GM21786 (cell line): ENCODE measurements around the gene GOLGA6L25.
"Not testable (repeated sequence)": the region's sequence is repeated elsewhere in the genome, so short reads cannot be mapped to it uniquely, and the experiment has no call there.

ENCODE experiments used
- ATAC-seq: cut with Tn5 transposase; IDR thresholded peaks from one replicate; pipeline ENCODE4 v1.9.1; 2021; ENCODE audit not compliant: unreplicated experiment

GOLGA6L25 gene, protein sequence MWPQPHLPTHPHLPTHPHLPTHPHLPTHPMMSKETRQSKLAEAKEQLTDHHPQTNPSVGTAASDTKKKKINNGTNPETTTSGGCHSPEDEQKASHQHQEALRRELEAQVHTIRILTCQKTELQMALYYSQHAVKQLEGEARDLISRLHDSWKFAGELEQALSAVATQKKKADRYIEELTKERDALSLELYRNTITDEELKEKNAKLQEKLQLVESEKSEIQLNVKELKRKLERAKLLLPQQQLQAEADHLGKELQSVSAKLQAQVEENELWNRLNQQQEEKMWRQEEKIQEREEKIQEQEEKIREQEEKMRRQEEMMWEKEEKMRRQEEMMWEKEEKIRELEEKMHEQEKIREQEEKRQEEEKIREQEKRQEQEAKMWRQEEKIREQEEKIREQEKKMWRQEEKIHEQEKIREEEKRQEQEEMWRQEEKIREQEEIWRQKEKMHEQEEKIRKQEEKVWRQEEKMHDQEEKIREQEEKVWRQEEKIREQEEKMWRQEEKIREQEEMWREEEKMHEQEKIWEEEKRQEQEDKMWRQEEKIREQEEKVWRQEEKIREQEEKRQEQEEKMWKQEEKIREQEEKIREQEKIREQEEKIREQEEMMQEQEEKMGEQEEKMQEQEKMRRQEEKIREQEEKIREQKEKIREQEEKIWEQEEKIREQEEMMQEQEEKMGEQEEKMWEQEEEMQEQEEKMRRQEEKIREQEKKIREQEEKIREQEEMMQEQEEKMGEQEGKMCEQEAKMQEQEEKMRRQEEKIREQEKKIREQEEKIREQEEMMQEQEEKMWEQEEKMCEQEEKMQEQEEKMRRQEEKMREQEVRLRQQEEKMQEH

DNA sequence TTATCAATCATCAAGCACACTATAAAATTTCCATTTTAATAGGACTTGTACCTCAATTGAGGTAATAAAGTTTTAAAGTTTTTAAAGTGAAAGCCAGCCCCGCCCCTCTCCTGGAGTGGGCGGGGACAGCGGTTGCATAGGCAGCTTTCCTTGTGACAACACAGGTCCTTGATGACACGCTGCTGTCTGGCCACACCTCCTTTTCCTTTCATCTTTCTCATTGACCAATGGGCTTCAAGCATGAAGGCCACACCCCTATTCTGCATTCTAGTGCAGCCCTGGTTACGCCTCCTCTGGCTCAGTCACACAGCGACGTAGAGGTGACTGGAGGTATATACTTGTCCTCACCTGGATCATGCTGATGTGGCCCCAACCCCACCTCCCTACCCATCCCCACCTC, at the start of gene GOLGA6L25:
GOLGA6L25 (plus strand) TSS at position 301 of the 400 bp plus-strand sequence; CDS start at position 362, 61 bp downstream.
- not testable (repeated sequence) for ATAC-seq

DNA sequence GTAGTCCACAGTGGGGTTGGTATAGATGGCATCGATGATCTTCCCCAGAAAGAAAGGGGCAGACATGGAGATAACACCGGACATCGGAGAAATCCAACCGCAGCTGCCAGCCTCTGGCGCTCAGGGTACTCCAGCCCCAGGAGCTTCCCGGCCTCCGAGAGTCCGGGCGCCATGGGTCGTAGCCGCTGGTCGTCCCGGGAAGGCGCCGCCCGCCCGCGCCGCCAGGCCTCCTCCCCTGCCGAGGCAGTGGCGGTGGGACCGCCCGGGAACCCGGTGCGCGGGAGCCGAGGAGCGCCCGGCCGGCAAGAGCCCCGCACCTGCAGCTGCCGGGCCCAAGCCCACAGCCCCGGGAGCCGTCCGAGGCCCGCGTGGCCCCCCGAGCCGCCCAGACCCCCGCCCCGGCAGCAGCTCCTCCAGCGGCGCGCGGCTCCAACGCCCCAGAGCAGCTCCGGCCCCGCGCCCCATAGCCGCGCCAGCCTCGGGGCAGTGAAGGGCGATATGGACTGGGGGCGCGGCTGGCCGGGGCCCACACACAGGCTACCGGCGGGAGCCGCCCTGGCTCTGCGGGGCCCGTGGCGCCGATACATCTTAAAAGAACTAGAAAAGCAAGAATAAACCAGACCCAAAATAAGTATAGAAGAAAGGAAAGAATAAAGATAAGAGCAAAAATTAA, 45.0 kb upstream of the GOLGA6L25 start:
- ATAC-seq = not testable (repeated sequence)

DNA sequence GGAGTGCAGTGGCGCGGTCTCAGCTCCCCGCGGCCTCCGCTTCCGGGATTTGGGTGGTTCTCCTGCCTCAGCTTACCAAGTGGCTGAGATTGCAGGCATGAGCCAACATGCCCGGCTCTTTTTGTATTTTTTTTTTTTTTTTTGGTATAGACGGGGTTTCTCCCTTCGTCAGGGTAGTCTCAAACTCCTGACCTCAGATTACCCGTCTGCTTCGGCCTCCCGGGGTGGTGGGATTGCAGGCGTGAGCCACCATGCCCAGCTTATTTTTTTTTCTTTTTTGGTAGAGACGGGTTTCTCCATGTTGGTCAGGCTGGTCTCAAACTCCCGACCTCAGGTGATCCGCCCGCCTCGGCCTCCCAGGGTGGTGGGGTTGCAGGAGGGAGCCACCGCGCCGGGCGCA, 39.2 kb upstream of the GOLGA6L25 start:
- not testable (repeated sequence) for ATAC-seq

DNA sequence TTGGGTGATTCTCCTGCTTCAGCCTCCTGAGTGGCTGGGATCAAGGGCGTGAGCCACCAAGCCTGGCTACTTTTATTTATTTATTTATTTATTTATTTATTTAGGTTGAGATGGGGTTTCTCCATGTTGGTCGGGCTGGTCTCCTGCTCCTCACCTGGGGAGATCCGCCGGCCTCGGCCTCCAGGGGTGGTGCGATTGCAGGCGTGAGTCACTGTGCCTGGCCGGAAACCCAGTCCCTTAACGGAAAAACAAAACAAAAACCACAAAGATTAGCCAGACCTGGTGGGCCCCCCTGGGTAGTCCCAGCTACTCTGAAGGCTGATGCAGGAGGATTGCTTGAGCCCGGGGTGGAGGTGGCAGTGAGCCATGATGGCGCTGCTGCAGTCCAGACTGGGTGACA, 38.2 kb upstream of the GOLGA6L25 start:
- not testable (repeated sequence) for ATAC-seq

DNA sequence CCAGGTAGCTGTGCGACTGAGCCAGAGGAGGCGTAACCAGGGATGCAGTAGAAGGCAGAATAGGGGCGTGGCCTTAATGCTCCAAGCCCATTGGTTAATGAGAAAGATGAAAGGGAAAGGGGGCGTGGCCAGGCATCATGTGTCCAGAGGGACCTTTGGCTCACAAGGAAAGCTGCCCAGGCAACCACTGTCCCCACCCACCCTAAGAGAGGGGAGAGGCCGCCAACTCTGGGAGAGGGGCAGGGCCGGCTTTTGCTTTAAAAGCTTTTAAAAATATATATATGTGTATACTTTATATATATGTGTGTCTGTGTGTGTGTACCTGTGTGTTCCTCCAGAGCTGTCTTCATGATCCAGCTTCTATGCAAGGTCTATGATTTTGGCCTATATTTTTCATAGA, 20.4 kb upstream of the GOLGA6L25 start, which contains the start of gene GOLGA8G:
GOLGA8G (minus strand) TSS at position 18 of the 400 bp plus-strand sequence. CDS start 62 bp downstream, outside the sequence.
- ATAC-seq = not testable (repeated sequence)

DNA sequence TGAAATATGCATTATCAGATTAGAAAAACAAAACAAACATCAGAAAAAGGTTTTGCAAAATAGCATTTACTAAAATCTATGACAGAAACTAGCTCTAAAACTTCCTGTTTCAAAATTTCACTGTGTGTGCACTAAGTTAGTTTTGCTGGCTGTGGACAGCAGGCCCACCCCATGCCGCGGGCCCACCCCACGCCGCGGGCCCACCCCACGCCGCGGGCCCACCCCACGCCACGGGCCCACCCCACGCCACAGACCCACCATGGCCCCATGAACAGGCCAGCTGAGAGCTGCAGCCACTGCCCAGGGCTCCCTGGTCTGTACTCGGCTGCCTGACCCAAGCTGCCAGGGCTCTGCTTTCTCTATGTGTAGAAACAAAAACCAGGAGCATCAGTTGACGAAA, 20.0 kb downstream of the GOLGA6L25 start:
- not testable (repeated sequence) for ATAC-seq

DNA sequence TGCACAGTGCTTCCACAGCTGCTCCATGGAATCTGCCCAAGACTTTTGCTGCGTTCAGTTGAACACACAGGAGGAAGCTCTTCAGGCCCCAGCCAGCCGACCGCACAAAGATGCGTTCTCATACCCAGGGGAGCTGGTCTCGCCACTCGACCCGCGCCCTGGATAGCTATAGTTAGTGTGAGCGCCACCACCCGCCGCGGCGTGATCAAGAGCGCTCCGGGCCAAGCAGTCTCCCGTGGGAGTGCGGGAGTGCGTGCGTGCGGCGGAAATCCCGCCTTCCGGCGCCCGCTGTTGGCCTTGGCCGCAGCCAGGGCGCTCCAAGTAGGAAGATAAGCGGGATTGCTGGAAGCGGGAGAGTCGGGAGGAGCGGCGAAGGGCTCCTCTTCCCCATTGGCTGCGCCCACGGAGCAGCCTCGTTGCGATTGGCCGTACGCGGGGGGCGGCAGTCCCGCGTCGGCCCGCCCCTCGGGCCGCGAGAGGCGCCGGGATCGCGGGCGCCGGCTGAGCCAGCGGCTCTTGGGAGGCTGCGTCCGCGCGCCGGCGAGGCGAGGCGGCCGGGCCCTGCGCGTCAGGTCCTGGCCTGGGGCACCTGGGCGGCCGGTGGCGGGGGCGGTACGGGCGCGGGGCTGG, 35.7 kb downstream of the GOLGA6L25 start:
- ATAC-seq = not testable (repeated sequence)

DNA sequence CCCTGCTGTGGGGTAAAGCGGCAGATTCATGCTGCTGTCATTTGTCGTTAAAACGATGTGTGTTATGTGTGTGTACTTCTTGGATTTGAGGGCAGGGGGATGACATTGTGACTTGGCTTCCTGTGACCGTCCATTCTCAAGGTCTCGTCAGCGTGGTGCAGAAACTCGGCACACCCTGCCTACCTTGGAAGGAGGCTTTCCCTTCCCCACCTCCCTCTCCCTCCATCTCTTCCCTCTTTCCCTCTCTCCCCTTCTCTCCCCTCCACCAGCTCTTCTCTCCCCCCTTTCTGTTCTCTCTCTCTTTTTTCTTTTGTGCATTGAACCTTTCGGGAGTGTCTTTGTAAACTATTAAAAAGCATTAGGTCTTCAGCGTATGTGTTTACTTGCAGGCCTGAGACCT, 36.4 kb downstream of the GOLGA6L25 start:
- not testable (repeated sequence) for ATAC-seq

DNA sequence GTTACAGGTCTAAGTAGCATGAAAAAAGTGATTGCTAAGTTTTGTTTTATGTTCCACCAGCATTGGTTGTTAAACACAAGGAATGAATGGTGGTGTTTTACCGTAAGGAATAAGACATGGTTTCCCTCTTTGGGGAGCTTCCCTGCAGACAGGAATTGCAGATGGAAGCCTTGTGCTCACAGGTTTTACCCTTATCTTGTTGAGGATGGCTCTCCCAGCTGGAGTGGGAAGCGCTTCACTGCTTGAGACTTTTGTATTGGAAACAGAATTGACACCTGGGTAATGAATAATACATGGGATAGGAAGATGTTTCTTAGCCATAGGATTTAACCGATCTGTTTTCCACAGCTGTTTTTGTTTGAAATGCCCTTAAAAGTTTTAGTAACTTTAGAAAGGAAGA, 39.0 kb downstream of the GOLGA6L25 start:
- not testable (repeated sequence) for ATAC-seq

DNA sequence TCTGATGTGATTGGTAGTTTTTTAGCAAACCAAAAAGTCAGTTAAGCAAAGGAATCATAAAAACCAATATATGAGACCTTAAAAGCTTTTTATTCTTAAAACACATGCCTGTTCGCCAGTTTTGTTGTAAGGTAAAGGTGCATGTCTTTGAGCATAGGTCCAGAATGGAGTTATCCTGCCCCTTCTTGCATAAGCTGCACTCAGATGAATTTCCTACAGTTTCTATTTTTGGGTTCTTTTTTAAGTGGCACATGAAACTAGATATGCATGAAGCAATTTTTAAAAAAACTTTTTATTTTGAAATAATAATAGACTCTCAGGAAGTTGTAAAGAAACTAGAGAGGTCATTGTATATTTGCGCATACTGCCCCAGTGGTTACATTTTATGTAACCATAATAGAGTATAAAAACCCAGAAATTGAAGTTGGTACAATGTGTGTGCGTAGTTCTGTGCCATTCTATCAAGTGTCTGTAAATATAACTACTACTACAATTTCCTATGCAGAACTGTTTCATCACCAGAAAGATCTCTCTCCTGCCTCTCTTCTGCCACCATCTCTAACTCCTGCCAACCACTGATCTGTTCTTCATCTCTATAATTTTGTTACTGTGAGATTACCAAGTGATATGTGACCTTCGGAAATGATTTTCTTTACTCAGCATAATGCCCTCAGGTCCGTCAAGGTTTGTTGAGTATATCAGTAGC, 40.2 kb downstream of the GOLGA6L25 start:
- ATAC-seq = not testable (repeated sequence)

DNA sequence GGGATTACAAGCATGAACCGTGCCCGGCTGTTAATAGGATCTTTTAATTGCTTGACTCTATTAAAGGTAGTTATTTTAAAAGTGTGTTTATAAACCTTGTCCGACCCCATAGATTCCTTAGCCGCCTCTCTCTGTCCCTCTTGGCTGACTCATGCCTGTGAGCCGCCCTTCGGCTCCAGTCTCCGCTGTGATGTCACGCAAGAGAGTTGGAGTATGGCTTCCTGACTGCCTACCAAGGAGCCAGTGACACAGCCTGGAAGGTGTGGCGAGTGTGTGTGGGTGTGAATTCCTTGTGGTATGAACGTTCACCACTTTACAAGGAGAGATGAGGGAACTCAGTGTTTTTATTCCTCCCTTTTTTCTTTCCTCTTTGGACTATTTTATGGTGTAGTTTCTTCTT, 44.1 kb downstream of the GOLGA6L25 start:
- not testable (repeated sequence) for ATAC-seq

DNA sequence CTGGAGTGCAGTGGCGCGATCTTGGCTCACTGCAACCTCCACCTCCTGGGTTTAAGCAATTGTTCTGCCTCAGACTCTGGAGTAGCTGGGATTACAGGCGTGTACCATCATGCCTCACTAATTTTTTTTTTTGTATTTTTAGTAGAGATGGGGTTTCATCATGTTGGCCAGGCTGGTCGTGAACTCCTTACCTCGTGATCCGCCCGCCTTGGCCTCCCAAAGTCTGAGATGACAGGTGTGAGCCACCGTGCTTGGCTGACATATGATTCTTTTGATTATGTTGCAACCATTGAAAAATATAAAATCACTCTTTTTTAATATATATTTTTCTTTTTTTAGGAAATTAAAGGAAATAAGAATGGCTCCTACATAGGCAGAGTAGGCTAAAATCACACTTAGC, 44.8 kb downstream of the GOLGA6L25 start:
- not testable (repeated sequence) for ATAC-seq

DNA sequence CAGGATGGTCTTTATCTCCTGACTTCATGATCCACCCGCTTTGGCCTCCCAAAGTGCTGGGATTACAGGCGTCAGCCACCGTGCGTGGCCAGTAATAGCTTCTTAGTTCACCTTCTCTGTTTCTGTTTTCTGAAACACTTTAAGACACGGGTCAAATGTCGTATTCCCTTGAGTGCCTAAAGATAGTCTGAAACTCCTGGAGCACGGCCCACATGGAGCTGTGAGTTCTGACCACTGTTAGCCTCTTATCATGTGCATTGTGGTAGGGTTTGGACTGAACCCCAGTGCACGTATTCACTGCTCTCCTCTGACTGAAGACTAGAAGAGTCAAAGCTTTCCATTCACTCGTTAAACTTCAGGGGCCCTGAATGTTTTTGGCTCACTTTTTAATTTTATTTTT, 48.8 kb downstream of the GOLGA6L25 start:
- not testable (repeated sequence) for ATAC-seq
